ENCODE results near the gene GOLGA6C. TPM values are rescaled to one million over a fixed set of nuclear protein-coding genes. Genes with fewer than 3 reads are reported as not detected.
A peak's percentile ranks its signal among the peaks of the same experiment; 100 is the strongest.
"Not testable (repeated sequence)": the region's sequence is repeated elsewhere in the genome, so short reads cannot be mapped to it uniquely, and the experiment has no call there.

The GOLGA6C gene
- polyA plus RNA-seq (2013, experiment 1 of 2), result not detected
- not detected for polyA plus RNA-seq (2013, experiment 2 of 2)

GRCh38 chr15:75258034-75258433, at the start of gene GOLGA6C:
Gene GOLGA6C, plus strand, starts transcription at chr15:75258334. Its CDS starts 265 bp downstream, at chr15:75258599.
- H2BK120ac ChIP-seq (ENCODE audit: low read depth, low read length); H3K4me3 ChIP-seq (ENCODE audit: low read length in 2 of 2); H3K18ac ChIP-seq (ENCODE audit: low read length); H2AFZ ChIP-seq (ENCODE audit: low read length); H3K4me2 ChIP-seq (ENCODE audit: insufficient read depth, low read length, poor library complexity, severe bottlenecking); H3K4ac ChIP-seq (ENCODE audit: low read length); H2AK5ac ChIP-seq (ENCODE audit: low read depth, low read length); H3K23ac ChIP-seq (ENCODE audit: low read depth, low read length, poor library complexity); H3K27me3 ChIP-seq (ENCODE audit: control insufficient read depth in 3 of 3, insufficient read depth in 3 of 3, low read depth in 1 of 3, low read length in 3 of 3); H2BK15ac ChIP-seq (ENCODE audit: low read length); H2BK12ac ChIP-seq (ENCODE audit: low read length); H4K8ac ChIP-seq (ENCODE audit: low read depth, low read length); H3K9me3 ChIP-seq (replicated peaks in 1 of 2; ENCODE audit: control insufficient read depth in 2 of 2, insufficient read depth in 1 of 2, low read depth in 1 of 2, low read length in 2 of 2); H3K4me1 ChIP-seq (ENCODE audit: control insufficient read depth in 2 of 2, insufficient read depth in 1 of 2, low read depth in 1 of 2, low read length in 2 of 2); H3K14ac ChIP-seq (ENCODE audit: low read length); DNase-seq (ENCODE audit: low spot score); H3K27ac ChIP-seq (replicated peaks; ENCODE audit: low read length); H3K79me1 ChIP-seq (ENCODE audit: low read depth, low read length); H4K91ac ChIP-seq (ENCODE audit: low read depth, low read length, poor library complexity); H2BK5ac ChIP-seq (ENCODE audit: low read length); H3K9ac ChIP-seq (ENCODE audit: low read depth, low read length, poor library complexity); H3K36me3 ChIP-seq (replicated peaks in 1 of 2; ENCODE audit: control insufficient read depth in 2 of 2, insufficient read depth in 2 of 2, low read length in 2 of 2): not testable (repeated sequence)
- WGBS, 2 donors (ENCODE audit: extremely low coverage in 2 of 2, insufficient read length in 2 of 2, insufficient replicate concordance in 1 of 2), result no CpG with 5 or more reads among the region's 2 CpGs

- no peak overlapping the region for H3K14ac ChIP-seq (ENCODE audit: low read length)
- no CpG with 5 or more reads among the region's 32 CpGs for WGBS, 2 donors (ENCODE audit: extremely low coverage in 2 of 2, insufficient read length in 2 of 2, insufficient replicate concordance in 1 of 2)
- peaks cover 44 to 79% of the 10 kb centered on the region in 2 donors for H3K36me3 ChIP-seq (replicated peaks in 1 of 2; ENCODE audit: control insufficient read depth in 2 of 2, insufficient read depth in 2 of 2, low read length in 2 of 2)
- no peak overlapping the region for H4K8ac ChIP-seq (ENCODE audit: low read depth, low read length)
- no peak overlapping the region for H2BK120ac ChIP-seq (ENCODE audit: low read depth, low read length)
- H3K4me2 ChIP-seq (ENCODE audit: insufficient read depth, low read length, poor library complexity, severe bottlenecking), result no peak overlapping the region
- H4K91ac ChIP-seq (ENCODE audit: low read depth, low read length, poor library complexity), result no peak overlapping the region
- no peak overlapping the region for H3K27ac ChIP-seq (replicated peaks; ENCODE audit: low read length)
- peak overlapping the region; percentile 45 for H2BK5ac ChIP-seq (ENCODE audit: low read length)
- H2AK5ac ChIP-seq (ENCODE audit: low read depth, low read length), result no peak overlapping the region
- H3K9ac ChIP-seq (ENCODE audit: low read depth, low read length, poor library complexity), result no peak overlapping the region
- H3K4me1 ChIP-seq (ENCODE audit: control insufficient read depth in 2 of 2, insufficient read depth in 1 of 2, low read depth in 1 of 2, low read length in 2 of 2), result peaks cover 0 to 2% of the 10 kb centered on the region in 2 donors
- no peaks in the 10 kb centered on the region for H3K27me3 ChIP-seq (ENCODE audit: control insufficient read depth in 3 of 3, insufficient read depth in 3 of 3, low read depth in 1 of 3, low read length in 3 of 3)
- no peak overlapping the region for H2AFZ ChIP-seq (ENCODE audit: low read length)
- H2BK12ac ChIP-seq (ENCODE audit: low read length), result no peak overlapping the region
- H2BK15ac ChIP-seq (ENCODE audit: low read length), result no peak overlapping the region
- peak overlapping the region; percentile 2 for H3K23ac ChIP-seq (ENCODE audit: low read depth, low read length, poor library complexity)
- DNase-seq (ENCODE audit: low spot score), result no peak
- no peaks in the 10 kb centered on the region for H3K9me3 ChIP-seq (replicated peaks in 1 of 2; ENCODE audit: control insufficient read depth in 2 of 2, insufficient read depth in 1 of 2, low read depth in 1 of 2, low read length in 2 of 2)
- peaks cover 15% of the 10 kb centered on the region for H3K79me1 ChIP-seq (ENCODE audit: low read depth, low read length)
- no peak overlapping the region for H3K4me3 ChIP-seq (ENCODE audit: low read length in 2 of 2)
- no peak overlapping the region for H3K4ac ChIP-seq (ENCODE audit: low read length)
- no peak overlapping the region for H3K18ac ChIP-seq (ENCODE audit: low read length)
Measured at GRCh38 chr15:75208501-75209288, 49.4 kb upstream of the GOLGA6C start.

- Histone ChIP-seq H3K4me1 (ENCODE audit: control insufficient read depth in 2 of 2, insufficient read depth in 1 of 2, low read depth in 1 of 2, low read length in 2 of 2) (peaks cover 0 to 2% of the 10 kb centered on the region in 2 donors), H3K9ac (ENCODE audit: low read depth, low read length, poor library complexity) (no peak overlapping the region), H2BK15ac (ENCODE audit: low read length) (no peak overlapping the region), H2AK5ac (ENCODE audit: low read depth, low read length) (no peak overlapping the region), H3K14ac (ENCODE audit: low read length) (no peak overlapping the region), H3K4ac (ENCODE audit: low read length) (no peak overlapping the region), H3K27me3 (ENCODE audit: control insufficient read depth in 3 of 3, insufficient read depth in 3 of 3, low read depth in 1 of 3, low read length in 3 of 3) (no peaks in the 10 kb centered on the region), H3K4me2 (ENCODE audit: insufficient read depth, low read length, poor library complexity, severe bottlenecking) (no peak overlapping the region), H3K18ac (ENCODE audit: low read length) (no peak overlapping the region), H3K36me3 (replicated peaks in 1 of 2; ENCODE audit: control insufficient read depth in 2 of 2, insufficient read depth in 2 of 2, low read length in 2 of 2) (peaks cover 44 to 79% of the 10 kb centered on the region in 2 donors), H2AFZ (ENCODE audit: low read length) (no peak overlapping the region), H3K4me3 (ENCODE audit: low read length in 2 of 2) (no peak overlapping the region), H2BK5ac (ENCODE audit: low read length) (no peak overlapping the region), H2BK120ac (ENCODE audit: low read depth, low read length) (no peak overlapping the region), H4K8ac (ENCODE audit: low read depth, low read length) (no peak overlapping the region), H3K9me3 (replicated peaks in 1 of 2; ENCODE audit: control insufficient read depth in 2 of 2, insufficient read depth in 1 of 2, low read depth in 1 of 2, low read length in 2 of 2) (no peaks in the 10 kb centered on the region), H4K91ac (ENCODE audit: low read depth, low read length, poor library complexity) (no peak overlapping the region), H3K27ac (replicated peaks; ENCODE audit: low read length) (no peak overlapping the region), H2BK12ac (ENCODE audit: low read length) (no peak overlapping the region), H3K23ac (ENCODE audit: low read depth, low read length, poor library complexity) (no peak overlapping the region), H3K79me1 (ENCODE audit: low read depth, low read length) (peaks cover 12% of the 10 kb centered on the region)
- DNase-seq (ENCODE audit: low spot score), result no peak
- no CpG with 5 or more reads among the region's 8 CpGs for WGBS, 2 donors (ENCODE audit: extremely low coverage in 2 of 2, insufficient read length in 2 of 2, insufficient replicate concordance in 1 of 2)
Measured at GRCh38 chr15:75209289-75209676, 48.9 kb upstream of the GOLGA6C start.

GRCh38 chr15:75210811-75211230, 47.3 kb upstream of the GOLGA6C start:
- no peak overlapping the region for H2AK5ac ChIP-seq (ENCODE audit: low read depth, low read length)
- no peak overlapping the region for H3K23ac ChIP-seq (ENCODE audit: low read depth, low read length, poor library complexity)
- H3K14ac ChIP-seq (ENCODE audit: low read length), result no peak overlapping the region
- H3K27me3 ChIP-seq (ENCODE audit: control insufficient read depth in 3 of 3, insufficient read depth in 3 of 3, low read depth in 1 of 3, low read length in 3 of 3), result no peaks in the 10 kb centered on the region
- H3K9me3 ChIP-seq (replicated peaks in 1 of 2; ENCODE audit: control insufficient read depth in 2 of 2, insufficient read depth in 1 of 2, low read depth in 1 of 2, low read length in 2 of 2), result no peaks in the 10 kb centered on the region
- H2BK5ac ChIP-seq (ENCODE audit: low read length), result no peak overlapping the region
- H3K4me2 ChIP-seq (ENCODE audit: insufficient read depth, low read length, poor library complexity, severe bottlenecking), result no peak overlapping the region
- H2BK120ac ChIP-seq (ENCODE audit: low read depth, low read length), result no peak overlapping the region
- H3K36me3 ChIP-seq (replicated peaks in 1 of 2; ENCODE audit: control insufficient read depth in 2 of 2, insufficient read depth in 2 of 2, low read length in 2 of 2), result peaks cover 44 to 78% of the 10 kb centered on the region in 2 donors
- H3K4me3 ChIP-seq (ENCODE audit: low read length in 2 of 2), result no peak overlapping the region
- no peak overlapping the region for H2BK15ac ChIP-seq (ENCODE audit: low read length)
- H4K8ac ChIP-seq (ENCODE audit: low read depth, low read length), result no peak overlapping the region
- H2AFZ ChIP-seq (ENCODE audit: low read length), result no peak overlapping the region
- H3K18ac ChIP-seq (ENCODE audit: low read length), result no peak overlapping the region
- WGBS, 2 donors (ENCODE audit: extremely low coverage in 2 of 2, insufficient read length in 2 of 2, insufficient replicate concordance in 1 of 2), result no CpG with 5 or more reads among the region's 7 CpGs
- peaks cover 14% of the 10 kb centered on the region for H3K79me1 ChIP-seq (ENCODE audit: low read depth, low read length)
- H2BK12ac ChIP-seq (ENCODE audit: low read length), result no peak overlapping the region
- H3K27ac ChIP-seq (replicated peaks; ENCODE audit: low read length), result no peak overlapping the region
- no peak overlapping the region for H4K91ac ChIP-seq (ENCODE audit: low read depth, low read length, poor library complexity)
- H3K9ac ChIP-seq (ENCODE audit: low read depth, low read length, poor library complexity), result no peak overlapping the region
- H3K4ac ChIP-seq (ENCODE audit: low read length), result no peak overlapping the region
- DNase-seq (ENCODE audit: low spot score), result no peak
- no peaks in the 10 kb centered on the region for H3K4me1 ChIP-seq (ENCODE audit: control insufficient read depth in 2 of 2, insufficient read depth in 1 of 2, low read depth in 1 of 2, low read length in 2 of 2)
